ENCODE measurements around the gene GSTA4. TPM values are rescaled to one million over a fixed set of nuclear protein-coding genes. Genes with fewer than 3 reads are reported as not detected.

GSTA4 gene
- total RNA-seq, 6 experiments from 2014 or later = 15.5 to 21.2 (median 19.7) TPM

- H3K36me3 Mint-ChIP-seq (ENCODE audit: low read depth) = peaks cover 38% of the 10 kb centered on the region
- no peak overlapping the region for H3K4me3 Mint-ChIP-seq
- H3K27ac Mint-ChIP-seq = no peak overlapping the region; the same call in 1 of the 2 replicates
- H3K27me3 Mint-ChIP-seq (ENCODE audit: insufficient read depth) = peaks cover 1% of the 10 kb centered on the region; the same call in 1 of the 2 replicates
- H3K9me3 Mint-ChIP-seq = no peaks in the 10 kb centered on the region
- TF ChIP-seq CTCF (IDR thresholded peaks at IDR 0.05) = no peak
- DNase-seq = no peak
- peaks cover 32% of the 10 kb centered on the region for H3K4me1 Mint-ChIP-seq (ENCODE audit: low read depth)
Measured at GRCh38 chr6:53015486-53015885, 20.4 kb upstream of the GSTA4 start.

DNA sequence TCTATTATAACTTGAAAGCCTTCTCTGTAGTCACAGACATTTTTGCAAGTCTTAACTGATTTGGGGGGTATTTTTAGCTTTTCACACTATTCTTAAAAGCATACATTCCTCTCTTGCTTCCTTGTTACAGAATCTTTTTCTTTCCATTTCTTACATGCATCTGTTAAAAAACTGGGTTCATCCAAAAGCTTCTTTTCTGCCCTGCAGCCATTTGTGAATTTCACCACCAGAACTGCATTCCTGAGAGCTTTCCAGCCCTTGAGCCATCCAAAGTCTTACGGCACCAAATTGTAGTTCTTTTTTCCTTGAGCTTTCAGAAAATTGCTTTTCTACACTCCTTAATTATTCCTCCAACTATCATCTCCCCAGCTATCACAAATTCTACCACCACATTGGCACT, 19.7 kb upstream of the GSTA4 start:
- Mint-ChIP-seq H3K4me3 (no peak overlapping the region), H3K36me3 (ENCODE audit: low read depth) (peaks cover 45% of the 10 kb centered on the region), H3K27ac (peak overlapping the region; percentile 29), H3K27me3 (ENCODE audit: insufficient read depth) (peaks cover 1% of the 10 kb centered on the region; the same call in 1 of the 2 replicates), H3K4me1 (ENCODE audit: low read depth) (peaks cover 38% of the 10 kb centered on the region), H3K9me3 (no peaks in the 10 kb centered on the region)
- peak; percentile 48 for DNase-seq
- no peak for TF ChIP-seq CTCF (IDR thresholded peaks at IDR 0.05)

DNA sequence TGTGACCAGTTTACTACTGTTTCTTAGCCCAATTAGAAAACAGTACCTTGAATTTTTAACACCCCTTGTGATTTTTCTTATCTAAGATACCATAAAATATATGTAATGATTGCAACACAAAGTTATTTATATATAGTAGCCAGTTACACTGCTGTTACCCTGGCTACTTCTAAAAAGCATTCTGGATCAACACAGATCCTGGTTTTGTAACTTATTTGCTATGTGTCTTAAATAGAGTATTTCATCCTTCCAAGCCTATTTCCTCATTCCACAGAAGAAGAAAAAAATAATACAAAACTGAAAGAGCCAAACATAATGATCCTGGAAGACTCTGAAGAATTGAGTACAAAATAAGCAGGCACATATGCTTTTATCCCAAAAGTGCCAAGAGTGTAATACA, 19.0 kb upstream of the GSTA4 start:
- H3K4me3 Mint-ChIP-seq = peak overlapping the region; percentile 18; the same call in 1 of the 2 replicates
- peak overlapping the region; percentile 29 for H3K27ac Mint-ChIP-seq
- no peaks in the 10 kb centered on the region for H3K9me3 Mint-ChIP-seq
- peaks cover 1% of the 10 kb centered on the region; the same call in 1 of the 2 replicates for H3K27me3 Mint-ChIP-seq (ENCODE audit: insufficient read depth)
- H3K36me3 Mint-ChIP-seq (ENCODE audit: low read depth) = peaks cover 51% of the 10 kb centered on the region
- H3K4me1 Mint-ChIP-seq (ENCODE audit: low read depth) = peaks cover 38% of the 10 kb centered on the region
- no peak for TF ChIP-seq CTCF (IDR thresholded peaks at IDR 0.05)
- peak; percentile 57 for DNase-seq

- Mint-ChIP-seq H3K4me3 (no peak overlapping the region), H3K4me1 (ENCODE audit: low read depth) (peaks cover 38% of the 10 kb centered on the region), H3K9me3 (no peaks in the 10 kb centered on the region), H3K36me3 (ENCODE audit: low read depth) (peaks cover 44% of the 10 kb centered on the region), H3K27me3 (ENCODE audit: insufficient read depth) (no peaks in the 10 kb centered on the region), H3K27ac (no peak overlapping the region)
- TF ChIP-seq CTCF (IDR thresholded peaks at IDR 0.05) = no peak
- DNase-seq = peak; percentile 21
Measured at GRCh38 chr6:53011979-53012378, 16.9 kb upstream of the GSTA4 start.

DNA sequence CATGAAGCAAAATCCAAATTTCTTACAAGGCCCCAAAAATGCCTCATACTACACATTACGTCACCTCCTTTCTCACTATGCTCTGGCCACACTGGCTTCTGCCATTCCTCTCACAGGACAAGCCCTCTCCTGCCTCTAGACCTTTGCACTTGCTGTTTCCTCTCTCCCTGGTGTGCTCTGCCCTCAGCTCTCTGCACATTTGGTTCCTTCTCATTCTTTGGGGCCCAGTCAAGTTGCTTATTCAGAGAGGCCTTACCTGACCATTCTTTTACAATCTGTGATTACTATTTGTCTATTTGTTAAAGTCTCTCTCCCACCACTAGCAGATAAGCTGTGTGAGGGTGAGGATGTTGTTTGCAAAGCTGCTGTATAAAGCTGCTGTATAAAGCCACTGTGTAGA, 15.4 kb upstream of the GSTA4 start:
- Mint-ChIP-seq H3K4me1 (ENCODE audit: low read depth) (peaks cover 38% of the 10 kb centered on the region), H3K27ac (no peak overlapping the region), H3K4me3 (no peak overlapping the region), H3K9me3 (no peaks in the 10 kb centered on the region), H3K36me3 (ENCODE audit: low read depth) (peaks cover 46% of the 10 kb centered on the region), H3K27me3 (ENCODE audit: insufficient read depth) (no peaks in the 10 kb centered on the region)
- TF ChIP-seq CTCF (IDR thresholded peaks at IDR 0.05) = no peak
- no peak for DNase-seq

GRCh38 chr6:53009511-53009910, 14.4 kb upstream of the GSTA4 start:
- no peak for DNase-seq
- Mint-ChIP-seq H3K4me1 (ENCODE audit: low read depth) (peaks cover 32% of the 10 kb centered on the region), H3K27ac (no peak overlapping the region), H3K36me3 (ENCODE audit: low read depth) (peaks cover 46% of the 10 kb centered on the region), H3K27me3 (ENCODE audit: insufficient read depth) (no peaks in the 10 kb centered on the region), H3K4me3 (no peak overlapping the region), H3K9me3 (no peaks in the 10 kb centered on the region)
- TF ChIP-seq CTCF (IDR thresholded peaks at IDR 0.05) = no peak

All from HFFc6 (cell line).